HG02623 (cell line): ENCODE results near the gene HACE1.

Experiments
- ATAC-seq: cut with Tn5 transposase; IDR thresholded peaks from one replicate; pipeline ENCODE4 v1.9.1; 2021; ENCODE audit warnings: moderate library complexity; ENCODE audit not compliant: unreplicated experiment

Gene HACE1

GRCh38 chr6:104689551-104690205, 170.0 kb downstream of the HACE1 start:
- no peak for ATAC-seq

DNA sequence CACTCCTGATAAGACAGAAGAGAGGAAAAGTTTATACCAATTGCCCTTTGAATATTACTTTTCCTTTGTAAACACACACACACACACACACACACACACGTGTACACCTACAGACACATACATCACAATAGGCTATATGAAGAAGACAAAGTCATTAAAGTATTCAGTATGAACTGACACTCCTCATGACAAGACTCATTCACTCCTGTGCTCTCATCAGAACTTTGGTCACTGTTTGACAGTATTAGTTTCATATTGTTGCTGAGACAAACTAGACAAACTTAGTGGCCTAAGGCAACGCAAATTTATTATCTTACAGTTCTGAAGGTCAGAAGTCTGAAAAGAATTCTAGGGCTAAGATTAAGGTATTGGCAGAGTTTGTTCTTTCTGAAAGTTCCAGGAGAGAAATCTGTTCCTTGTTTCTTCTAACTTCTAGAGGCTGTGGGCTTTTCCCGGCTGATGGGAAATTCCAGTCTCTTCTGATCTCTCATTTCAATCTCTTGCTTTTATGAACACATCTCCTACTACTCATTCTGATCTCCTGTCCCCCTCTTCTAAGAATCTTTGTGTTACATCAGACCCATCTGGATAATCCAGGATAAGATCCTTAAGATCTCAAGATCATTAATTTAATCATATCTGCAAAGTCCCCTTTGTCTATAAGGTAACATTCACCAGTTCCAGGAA, 171.3 kb downstream of the HACE1 start:
- peak; percentile 77 for ATAC-seq

DNA sequence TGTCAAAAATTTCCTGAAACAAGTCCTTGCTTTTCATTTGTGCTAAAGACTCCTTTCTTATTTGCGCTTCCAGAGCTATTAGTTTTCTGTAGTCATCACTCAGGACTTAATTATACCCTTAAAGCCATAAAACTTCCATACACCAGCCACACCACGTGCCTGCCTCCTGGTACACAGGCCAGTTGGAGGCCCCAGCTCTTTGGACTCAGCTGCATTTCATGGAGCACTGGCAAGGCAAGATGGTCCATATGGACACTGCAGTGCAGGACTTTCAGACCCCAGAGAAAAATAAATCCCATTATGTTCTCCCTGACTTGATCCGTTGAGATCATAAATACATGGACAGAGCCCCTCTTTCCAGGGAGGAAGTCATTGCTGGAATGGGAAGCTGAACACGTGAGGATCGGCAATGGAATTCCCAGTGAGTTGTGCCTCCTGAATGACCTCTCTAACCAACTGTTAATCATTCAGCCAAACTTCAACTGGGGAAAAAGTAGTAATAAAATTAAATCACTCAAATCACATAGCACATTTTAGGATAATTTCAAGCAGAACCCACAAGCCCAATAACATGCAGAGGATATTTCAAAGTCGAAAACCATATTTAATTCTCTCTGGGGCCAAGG, 173.1 kb downstream of the HACE1 start:
- ATAC-seq: no peak

GRCh38 chr6:104685871-104686549, 173.7 kb downstream of the HACE1 start:
- ATAC-seq: no peak

DNA sequence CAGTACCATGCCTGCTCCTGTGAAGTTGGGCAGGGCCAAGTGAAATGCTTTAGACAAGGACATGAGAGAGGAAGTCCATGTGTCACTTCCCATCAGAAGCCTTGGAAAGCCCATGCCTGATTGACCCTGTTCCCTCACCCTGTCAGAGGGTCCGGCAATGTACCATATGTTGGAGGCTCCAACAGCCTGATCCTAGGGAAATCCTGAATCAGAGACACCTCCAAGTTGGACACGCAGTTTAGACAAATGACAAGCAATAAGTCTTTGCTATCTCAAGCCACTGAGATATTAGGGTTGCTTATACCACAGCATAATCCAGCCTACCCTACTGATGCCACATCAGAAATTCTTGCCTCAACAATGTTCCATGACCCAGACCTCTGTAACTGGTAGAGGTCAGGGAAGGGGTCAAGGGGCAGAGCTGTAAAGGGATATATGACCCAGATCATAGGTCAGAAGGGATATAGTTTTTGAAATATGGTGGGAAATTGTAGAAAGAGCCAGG, 174.8 kb downstream of the HACE1 start:
- ATAC-seq: no peak

DNA sequence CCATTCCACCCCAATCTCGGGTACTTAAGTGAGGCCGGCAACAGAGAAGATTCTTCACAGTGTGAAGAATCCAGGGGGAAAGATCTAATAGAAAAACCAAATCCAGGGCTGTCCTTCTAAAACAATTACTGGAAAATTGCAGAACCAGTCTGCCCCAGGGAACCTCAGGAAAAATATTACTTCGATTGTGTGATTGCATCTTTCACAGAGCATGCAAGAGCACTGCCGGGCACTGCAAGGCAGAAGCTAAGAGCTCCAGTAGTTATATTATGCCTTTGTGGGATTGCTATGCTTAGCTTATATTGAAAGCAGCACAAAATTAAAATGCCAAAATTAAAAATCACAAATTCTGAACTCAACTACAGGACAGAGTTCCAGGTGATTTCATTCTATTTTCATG, 175.9 kb downstream of the HACE1 start:
- ATAC-seq: no peak

DNA sequence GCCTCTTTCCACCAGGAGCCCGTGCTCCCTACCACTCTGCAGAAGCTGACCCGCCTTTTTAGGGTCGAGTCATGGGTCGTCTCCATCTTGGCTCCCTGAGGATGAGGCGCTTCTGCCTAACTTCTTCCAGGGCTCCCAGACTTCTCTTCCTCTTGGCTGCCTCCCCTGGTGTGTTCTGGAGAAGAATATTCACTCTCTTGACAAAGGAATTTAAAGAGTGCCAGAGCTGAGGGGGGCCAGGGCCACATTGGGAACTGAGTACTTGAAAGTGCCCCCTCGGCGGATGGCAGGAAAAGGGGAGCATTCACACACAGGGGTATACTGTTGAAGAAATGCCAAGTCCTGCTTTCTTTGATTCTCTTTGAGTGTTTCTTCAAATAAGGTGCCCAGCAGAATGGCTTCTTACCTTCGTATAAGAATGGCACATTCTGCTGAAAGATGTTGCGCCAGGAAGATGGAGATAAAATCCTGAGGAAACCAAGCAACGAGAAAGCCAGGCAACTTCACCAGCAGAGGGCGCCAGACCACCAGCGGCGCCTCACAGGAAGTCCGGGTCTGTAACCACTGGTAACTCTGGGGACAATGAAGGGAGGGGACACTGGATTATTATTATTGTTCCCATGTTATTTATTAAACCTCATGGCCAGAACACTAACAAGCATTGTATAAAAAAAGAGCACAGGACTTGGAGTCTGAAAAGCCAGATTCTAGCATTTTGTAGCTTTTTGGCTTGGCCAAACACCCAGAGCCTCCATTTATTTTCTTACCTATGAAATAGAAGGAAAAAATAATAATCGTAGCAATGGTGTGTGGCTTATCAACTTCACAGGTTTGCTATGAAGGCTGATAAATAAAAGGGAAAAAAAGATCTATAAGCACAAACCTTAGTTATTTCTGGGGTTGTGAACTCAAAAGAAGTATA, 176.7 kb downstream of the HACE1 start:
- peak; percentile 86 for ATAC-seq

DNA sequence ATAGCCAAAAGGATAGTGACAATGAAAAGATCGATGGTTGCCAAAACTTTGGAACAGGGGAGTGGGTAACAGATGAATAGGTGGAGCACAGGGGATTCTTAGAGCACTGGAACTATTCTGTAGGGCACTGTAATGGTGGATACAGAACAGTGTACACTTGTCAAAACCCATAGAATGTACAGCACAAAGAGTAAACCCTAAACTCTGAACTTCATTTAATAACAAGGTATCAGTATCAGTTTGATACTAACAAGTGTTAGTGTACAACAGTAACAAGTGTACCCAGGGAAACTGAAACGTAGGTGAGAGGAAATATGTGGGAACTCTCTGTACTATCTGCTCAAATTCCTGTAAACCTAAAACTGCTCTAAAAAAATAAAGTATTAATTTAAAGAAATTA, 179.2 kb downstream of the HACE1 start:
- ATAC-seq: no peak

DNA sequence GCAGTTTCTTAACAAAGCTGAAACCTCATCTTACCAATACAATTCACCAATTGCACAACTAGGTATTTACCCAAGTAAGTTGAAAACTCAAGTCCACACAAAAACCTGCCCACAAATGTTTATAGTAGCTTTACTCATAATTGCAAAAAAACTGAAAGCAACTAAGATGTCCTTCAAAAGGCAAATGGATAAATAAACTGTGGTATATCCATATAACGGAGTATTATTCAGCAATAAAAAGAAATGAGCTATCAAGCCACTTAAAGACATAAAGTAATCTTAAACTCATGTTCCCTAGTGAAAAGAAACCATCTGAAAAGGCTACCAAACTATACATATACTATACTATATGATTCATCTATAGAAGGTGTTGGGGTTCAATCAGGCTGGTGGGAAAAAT, 179.7 kb downstream of the HACE1 start:
- no peak for ATAC-seq
